Activated T-cell treated with anti-CD3 and anti-CD28 coated beads, Interleukin-2, amount 50 U/mL, for 1 hour (primary cell): ENCODE measurements around the gene IQSEC3.
A peak's percentile ranks its signal among the peaks of the same experiment; 100 is the strongest.
"Not testable (repeated sequence)": the region's sequence is repeated elsewhere in the genome, so short reads cannot be mapped to it uniquely, and the experiment has no call there.

Source experiments
- DNase-seq: peaks from one replicate; pipeline ENCODE4 v3.0.0-alpha.2; 2020

IQSEC3 gene

DNA sequence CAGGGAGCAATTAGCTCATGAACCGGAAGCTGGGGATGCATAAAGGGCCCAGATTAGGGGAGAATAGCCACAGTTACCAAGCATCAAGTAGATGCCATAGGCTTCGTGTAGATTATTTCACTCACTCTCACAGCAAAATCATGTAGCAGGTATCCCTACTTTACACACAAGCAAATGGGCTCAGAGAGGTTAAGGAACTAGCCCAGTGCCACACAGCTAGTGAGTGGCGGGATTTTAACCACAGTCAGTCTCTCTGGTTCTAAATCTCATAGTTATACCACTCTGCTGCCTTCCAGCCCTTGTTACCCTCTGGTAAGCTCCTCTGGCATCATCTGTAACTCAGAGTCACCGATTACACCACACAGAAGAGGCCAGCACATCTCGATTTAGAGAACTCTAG is 49.0 kb downstream of the IQSEC3 start:
- no peak for DNase-seq

DNA sequence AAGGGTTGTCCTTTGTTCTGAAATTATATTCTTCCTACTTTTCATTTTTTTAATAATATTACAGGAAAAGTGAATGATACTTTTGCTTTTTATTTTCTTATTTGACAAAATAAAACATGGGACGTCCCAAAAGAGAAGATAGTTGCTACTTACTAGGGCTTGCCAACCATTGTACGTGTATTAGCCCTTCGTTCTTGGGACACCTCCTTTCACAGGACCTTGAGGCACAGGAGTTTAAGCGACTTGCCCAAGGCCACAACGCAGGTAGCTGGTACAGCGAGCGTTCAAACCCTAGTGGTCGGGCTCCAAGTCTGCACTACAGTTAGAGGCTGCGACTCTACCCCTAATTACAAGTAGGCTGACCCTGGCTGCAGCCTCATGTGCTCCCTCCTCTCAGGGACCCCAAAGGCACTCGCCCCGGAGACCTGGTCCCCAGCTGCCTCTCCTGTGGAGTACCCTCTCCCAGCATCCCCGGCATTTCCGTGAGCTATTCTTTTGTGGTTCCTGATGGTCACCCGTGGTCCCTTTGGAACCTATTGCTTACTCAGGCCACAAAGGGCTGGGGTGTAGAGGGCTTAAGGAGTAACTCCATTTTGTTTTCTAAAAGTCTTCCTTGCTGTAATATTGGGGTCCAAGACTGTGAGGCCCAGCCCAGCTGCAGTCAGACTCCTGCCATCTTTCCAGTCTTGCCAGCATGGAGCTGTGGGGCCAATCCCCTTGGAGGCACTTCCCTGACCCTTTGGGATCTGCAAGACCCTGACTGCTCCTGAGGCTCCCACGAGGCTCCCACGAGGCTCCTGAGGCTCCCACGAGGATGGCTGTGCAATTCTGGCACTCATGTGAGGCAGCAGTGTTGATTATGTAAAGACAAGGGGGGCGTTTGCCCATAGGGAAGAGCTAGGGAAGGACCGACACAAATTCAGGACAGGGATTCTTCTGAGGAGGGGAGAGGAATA is 49.7 kb downstream of the IQSEC3 start:
- no peak for DNase-seq

DNA sequence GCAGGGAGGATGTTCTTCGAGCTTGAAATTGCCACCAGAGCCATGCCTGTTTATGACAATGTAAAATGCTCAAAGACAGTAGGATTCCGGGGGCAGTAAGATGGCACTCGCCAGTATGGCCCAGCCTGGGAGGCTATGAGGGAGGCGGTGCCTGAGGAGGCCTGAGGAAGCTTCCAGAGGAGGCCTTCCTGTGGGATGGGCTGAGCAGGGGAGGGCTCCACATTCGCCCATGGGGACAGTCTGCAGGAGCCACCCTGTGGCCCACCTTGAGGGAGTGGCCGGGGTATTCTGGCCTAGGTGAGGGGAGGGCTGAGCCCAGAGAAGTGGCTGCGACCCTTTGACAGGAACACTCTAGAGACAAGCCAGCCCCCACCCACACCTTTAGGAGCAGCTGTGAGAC is 50.7 kb downstream of the IQSEC3 start:
- DNase-seq, result no peak

DNA sequence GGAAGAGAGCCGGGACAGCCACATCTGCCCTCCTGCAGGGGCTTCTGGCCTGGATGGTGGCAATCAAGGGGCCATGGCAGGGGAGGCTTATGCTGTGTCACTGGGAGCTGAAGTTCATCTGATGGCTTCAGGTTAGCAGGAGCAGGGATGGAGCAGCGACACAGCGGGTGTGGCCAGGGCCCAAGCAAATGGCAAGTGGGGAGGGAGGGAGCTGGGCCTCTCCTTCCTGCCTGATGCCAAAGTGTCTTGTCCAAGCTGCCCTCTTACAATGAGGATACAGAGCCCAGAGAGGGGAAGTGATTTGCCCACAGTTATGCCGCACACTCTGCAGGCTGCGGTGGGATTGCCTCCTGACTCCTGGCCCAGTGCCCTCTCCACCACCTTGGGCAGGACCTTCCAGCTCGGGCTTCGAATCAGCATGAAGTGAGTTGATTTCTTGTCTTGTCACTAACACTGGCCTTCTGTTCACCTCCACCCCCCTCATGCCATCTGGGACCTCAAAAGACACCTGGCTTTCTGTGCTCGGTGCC is 51.3 kb downstream of the IQSEC3 start:
- DNase-seq, result no peak

- DNase-seq, result no peak
Measured at GRCh38 chr12:118591-118990, 52.0 kb downstream of the IQSEC3 start.

GRCh38 chr12:120951-121350 is 54.4 kb downstream of the IQSEC3 start:
- no peak for DNase-seq

- DNase-seq, result no peak
Measured at GRCh38 chr12:121647-122046, 55.1 kb downstream of the IQSEC3 start.

DNA sequence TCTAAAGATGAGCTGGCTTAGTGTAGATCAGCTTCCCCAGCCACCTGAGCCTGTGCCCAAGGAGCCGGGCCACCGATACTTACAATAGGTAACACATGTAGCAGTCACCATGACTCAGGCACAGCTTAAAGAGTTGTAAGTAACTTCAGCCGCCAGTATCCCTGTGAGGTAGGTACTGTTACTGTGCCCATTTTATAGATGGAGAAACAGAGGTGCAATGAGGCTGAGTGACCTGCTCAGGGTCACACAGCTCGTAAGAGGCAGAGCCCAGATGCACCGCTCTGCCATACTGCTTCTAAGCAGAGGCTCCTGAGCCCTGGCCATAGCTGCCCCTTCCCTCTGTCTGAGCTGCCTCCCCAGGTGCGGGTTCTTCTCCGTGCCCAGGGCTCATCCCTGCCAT is 58.5 kb downstream of the IQSEC3 start:
- DNase-seq, result no peak

- DNase-seq, result no peak
Measured at GRCh38 chr12:125566-125965, 59.0 kb downstream of the IQSEC3 start.

- no peak for DNase-seq
Measured at GRCh38 chr12:128079-128478, 61.5 kb downstream of the IQSEC3 start.

DNA sequence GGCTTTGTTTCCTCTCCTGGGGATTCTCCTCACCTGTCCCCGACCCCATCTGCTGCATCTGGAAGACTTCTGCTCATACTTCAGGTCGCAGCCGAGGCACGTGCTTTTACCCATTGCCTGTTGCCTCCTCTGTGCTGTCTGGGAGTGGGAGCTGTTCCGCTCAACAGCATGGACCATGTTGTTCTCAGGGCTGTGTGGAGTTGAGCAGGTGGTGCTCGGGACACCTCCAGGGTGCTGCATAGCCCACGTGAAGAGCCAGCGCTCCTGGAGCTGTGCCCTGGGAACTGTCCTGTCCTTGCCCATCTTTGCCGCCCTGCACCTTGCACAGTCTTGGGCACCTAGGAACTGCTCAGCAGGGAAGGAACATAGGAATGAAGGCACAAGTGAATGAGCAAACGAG is 62.4 kb downstream of the IQSEC3 start:
- DNase-seq, result no peak

DNA sequence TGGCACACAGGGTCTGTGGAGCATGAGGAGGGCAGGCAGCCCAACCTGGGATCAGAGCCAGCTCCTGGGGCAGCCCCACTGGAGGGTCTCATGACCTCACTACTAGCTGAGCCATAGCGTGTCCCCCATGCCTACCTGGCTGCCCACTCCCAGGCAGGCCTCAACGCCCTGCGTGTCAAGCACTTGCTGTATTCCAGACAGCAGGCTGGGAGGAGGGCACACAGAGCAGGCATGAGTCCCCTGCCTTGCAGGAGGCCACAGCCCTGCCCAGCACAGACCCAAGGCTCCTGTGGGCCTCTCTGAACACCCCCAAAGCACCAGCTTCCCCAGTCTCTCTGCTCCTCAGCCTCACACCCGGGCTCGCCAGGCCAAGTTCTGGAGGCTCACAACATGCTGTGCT is 64.0 kb downstream of the IQSEC3 start:
- DNase-seq, result no peak

DNA sequence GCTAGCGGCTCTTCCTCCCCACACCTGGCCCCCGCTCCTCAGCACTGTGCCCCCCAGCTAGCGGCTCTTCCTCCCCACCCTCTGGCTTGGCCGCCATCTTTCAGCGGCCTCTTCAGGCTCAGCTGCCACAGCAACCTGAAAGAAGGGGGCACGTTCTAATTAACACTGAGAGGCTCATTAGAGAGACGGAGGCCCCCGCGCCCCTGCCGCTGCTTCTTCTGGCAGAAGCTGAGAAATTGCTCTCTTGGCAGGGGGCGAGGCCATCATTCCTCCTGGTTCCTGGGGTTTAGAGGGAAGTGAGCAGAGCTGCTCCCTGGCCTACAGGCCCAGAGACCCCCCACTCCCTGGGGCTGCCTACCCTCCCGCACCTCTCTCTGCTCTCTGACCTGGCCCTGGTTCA is 64.4 kb downstream of the IQSEC3 start:
- no peak for DNase-seq

DNA sequence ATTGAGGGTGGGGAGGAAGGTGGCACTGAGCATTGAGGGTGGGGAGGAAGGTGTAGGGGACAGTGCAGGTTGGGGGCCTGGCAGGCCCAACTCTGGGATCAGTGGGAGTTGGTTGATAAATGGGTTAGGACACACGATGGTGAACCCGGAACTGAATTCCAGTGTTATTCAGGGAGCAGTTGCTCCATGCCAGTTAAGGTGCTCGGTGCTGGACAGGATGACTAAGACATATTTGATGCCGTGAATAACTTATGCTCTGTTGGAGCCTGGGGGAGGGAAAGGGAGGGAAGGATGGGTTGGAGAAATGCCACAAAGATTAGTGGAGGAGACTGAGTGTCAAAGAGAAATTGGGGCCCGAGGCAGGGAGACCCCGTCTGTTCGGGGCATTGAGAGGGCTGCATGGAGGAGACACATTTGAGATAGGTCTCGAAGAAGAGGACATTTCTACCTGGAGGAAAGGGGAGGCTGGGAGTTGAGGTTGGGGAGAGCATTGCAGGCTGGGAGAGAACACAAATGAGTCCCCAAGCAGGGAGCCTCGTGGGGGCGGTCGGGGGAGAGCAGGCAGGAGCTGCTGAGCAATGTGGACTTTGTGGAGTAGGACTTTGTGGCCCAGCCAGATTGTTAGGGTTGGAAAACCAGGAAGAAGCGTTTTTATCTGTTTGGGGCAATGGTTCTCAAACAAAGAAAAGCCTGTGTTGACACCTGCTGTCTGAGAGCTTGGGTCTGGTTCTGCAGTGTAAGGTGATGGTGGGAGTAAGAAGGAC is 65.3 kb downstream of the IQSEC3 start:
- no peak for DNase-seq

DNA sequence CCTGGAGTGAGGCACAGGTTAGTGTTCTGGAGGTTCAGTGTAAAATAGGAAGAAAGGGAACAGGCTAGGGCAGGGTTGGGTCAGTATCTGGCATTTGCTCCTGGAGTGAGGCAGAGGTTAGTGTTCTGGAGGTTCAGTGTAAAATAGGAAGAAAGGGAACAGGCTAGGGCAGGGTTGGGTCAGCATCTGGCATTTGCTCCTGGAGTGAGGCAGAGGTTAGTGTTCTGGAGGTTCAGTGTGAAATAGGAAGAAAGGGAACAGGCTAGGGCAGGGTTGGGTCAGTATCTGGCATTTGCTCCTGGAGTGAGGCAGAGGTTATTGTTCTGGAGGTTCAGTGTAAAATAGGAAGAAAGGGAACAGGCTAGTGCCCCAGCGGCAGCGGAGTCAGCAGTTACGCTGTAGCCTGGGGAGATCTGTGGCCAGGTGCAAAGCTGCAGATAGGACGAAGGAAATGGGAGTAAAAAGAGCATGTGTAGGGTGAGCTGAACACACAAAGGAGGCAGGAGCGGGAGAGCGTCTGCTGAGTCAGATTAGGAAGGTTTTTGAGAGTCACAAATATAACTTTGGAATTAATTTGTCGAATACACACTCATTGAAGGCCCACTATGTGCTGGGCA is 67.2 kb downstream of the IQSEC3 start:
- DNase-seq, result not testable (repeated sequence)

DNA sequence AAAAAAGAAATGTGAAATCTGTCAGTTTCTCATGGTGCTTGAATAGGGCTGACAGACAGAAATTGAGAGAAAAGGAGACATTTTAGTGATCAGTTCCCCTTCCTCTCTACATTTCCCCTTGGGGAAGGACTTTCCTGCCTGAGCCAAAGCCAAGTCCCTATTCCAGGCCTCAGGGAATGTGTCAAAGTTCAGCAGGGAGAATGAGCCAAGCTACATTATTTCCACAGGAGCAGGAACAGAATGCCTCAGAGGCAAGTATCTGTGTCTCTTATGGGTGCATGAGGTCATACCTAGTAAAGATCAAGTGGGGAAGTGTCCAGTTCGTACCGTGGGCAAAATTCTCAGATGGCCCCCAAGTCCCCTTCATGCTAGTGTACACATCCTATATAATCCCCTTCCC is 68.6 kb downstream of the IQSEC3 start:
- no peak for DNase-seq

- DNase-seq, result no peak
Measured at GRCh38 chr12:138171-138897, 71.8 kb downstream of the IQSEC3 start.

- DNase-seq, result peak; percentile 21
Measured at GRCh38 chr12:138898-139534, 72.4 kb downstream of the IQSEC3 start.

GRCh38 chr12:139585-139984 is 73.0 kb downstream of the IQSEC3 start:
- DNase-seq, result no peak

GRCh38 chr12:140162-140561 is 73.6 kb downstream of the IQSEC3 start:
- DNase-seq, result no peak

- DNase-seq, result no peak
Measured at GRCh38 chr12:143964-144649, 77.5 kb downstream of the IQSEC3 start.
